CD4-positive, alpha-beta T cell (primary cell): ENCODE measurements around the gene NIT1. TPM values are rescaled to one million over a fixed set of nuclear protein-coding genes. Genes with fewer than 3 reads are reported as not detected.

Experiments
- ATAC-seq: fragments of 200-7000 bp; cut with Tn5 transposase; one replicate; pipeline ENCODE4 v1.10.0; 2022; ENCODE audit warnings: mild to moderate bottlenecking; ENCODE audit not compliant: poor library complexity
- CTCF ChIA-PET: fragments of 350-600 bp; sonication (Branson Sonifier 250); formaldehyde crosslinking; loops from one replicate; lab custom pipeline; 2021; ENCODE audit warnings: antibody characterized with exemption, inconsistent platforms; lab: Charles Lee
- POLR2A ChIA-PET: fragments of 350-600 bp; sonication (Branson Sonifier 250); formaldehyde crosslinking; loops from one replicate; lab custom pipeline; 2021; ENCODE audit warnings: antibody characterized with exemption, inconsistent platforms; lab: Charles Lee
- DNase-seq, 14 experiments: peaks; one replicate each; pipeline ENCODE4 v3.0.0-alpha.2; 2013 to 2020; ENCODE audit warnings: mixed read lengths in 2 of 14
- H3K27ac ChIP-seq, 2 donors: one replicate each; pipeline versions ENCODE4 v1.5.1 to v1.7.0; 2013; ENCODE audit warnings: low read length in 2 of 2, low read depth in 1 of 2, mild to moderate bottlenecking in 1 of 2
- H3K27me3 ChIP-seq, 2 experiments: 1 replicate in 1 of 2; 2 replicates in 1 of 2; pipeline versions ENCODE4 v1.6.1 to v1.7.0; 2013; ENCODE audit warnings: low read length in 2 of 2, control low read depth in 1 of 2, mild to moderate bottlenecking in 1 of 2, moderate library complexity in 1 of 2; ENCODE audit not compliant: insufficient read depth in 2 of 2, control insufficient read depth in 1 of 2
- H3K36me3 ChIP-seq: one replicate; pipeline ENCODE4 v1.6.1; 2013; ENCODE audit warnings: low read length, control low read depth; ENCODE audit not compliant: insufficient read depth
- H3K4me1 ChIP-seq: one replicate; pipeline ENCODE4 v1.6.1; 2013; ENCODE audit warnings: low read length, control low read depth; ENCODE audit not compliant: insufficient read depth
- H3K4me3 ChIP-seq: one replicate; pipeline ENCODE4 v1.5.1; 2013; ENCODE audit warnings: mild to moderate bottlenecking, low read length, moderate library complexity
- H3K9me3 ChIP-seq, 2 experiments: 1 replicate in 1 of 2; 2 replicates in 1 of 2; pipeline versions ENCODE4 v1.6.1 to v1.7.0; 2013; ENCODE audit warnings: low read length in 2 of 2, mild to moderate bottlenecking in 2 of 2, control low read depth in 1 of 2, moderate library complexity in 1 of 2; ENCODE audit not compliant: control insufficient read depth in 1 of 2, insufficient read depth in 1 of 2
- H3K27ac Mint-ChIP-seq: one replicate; pipeline ENCODE4 v1.8.0; 2020; ENCODE audit warnings: mixed read lengths
- H3K27me3 Mint-ChIP-seq: one replicate; pipeline ENCODE4 v1.8.0; 2021; ENCODE audit warnings: mixed read lengths
- H3K36me3 Mint-ChIP-seq: one replicate; pipeline ENCODE4 v1.8.0; 2021; ENCODE audit warnings: low read depth, mixed read lengths
- H3K4me1 Mint-ChIP-seq: one replicate; pipeline ENCODE4 v1.8.0; 2021; ENCODE audit warnings: low read depth, mixed read lengths
- H3K4me3 Mint-ChIP-seq: one replicate; pipeline ENCODE4 v1.8.0; 2020; ENCODE audit warnings: mild to moderate bottlenecking, mixed read lengths
- H3K9me3 Mint-ChIP-seq: one replicate; pipeline ENCODE4 v1.8.0; 2020; ENCODE audit warnings: mixed read lengths
- CTCF ChIP-seq: fragments of 200-600 bp; IDR thresholded peaks from one replicate; pipeline ENCODE4 v1.8.0; 2022; ENCODE audit warnings: antibody characterized with exemption, mild to moderate bottlenecking
- intact Hi-C, 2 experiments: fragments of 100-400 bp; cut with DNase I in 1 of 2; cut with micrococcal nuclease in 1 of 2; formaldehyde crosslinking; loops; one replicate each; pipeline versions ENCODE4 v1.15.1 to v1.9.0; 2023 to 2025; cut with DNase I, micrococcal nuclease
- polyA plus RNA-seq, 2 donors: library from polyadenylated mRNA; unstranded; fragments of 120-200 nt; gene quantifications; one replicate each; pipeline ENCODE4 v1.2.1, GENCODE V29; 2013
- total RNA-seq, 174 experiments: library from RNA in 2 of 174; stranded (reverse) in 2 of 174; gene quantifications; one replicate each; pipeline ENCODE4 v1.2.3 and lab custom pipeline; 2021 to 2026

Gene NIT1, protein sequence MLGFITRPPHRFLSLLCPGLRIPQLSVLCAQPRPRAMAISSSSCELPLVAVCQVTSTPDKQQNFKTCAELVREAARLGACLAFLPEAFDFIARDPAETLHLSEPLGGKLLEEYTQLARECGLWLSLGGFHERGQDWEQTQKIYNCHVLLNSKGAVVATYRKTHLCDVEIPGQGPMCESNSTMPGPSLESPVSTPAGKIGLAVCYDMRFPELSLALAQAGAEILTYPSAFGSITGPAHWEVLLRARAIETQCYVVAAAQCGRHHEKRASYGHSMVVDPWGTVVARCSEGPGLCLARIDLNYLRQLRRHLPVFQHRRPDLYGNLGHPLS
- total RNA-seq (10 to 100 TPM; 15.9 to 18.0 TPM), total RNA-seq (lab: John Stamatoyannopoulos, UW) (16.2 to 58.3 (median 38.1) reads per million in 172 experiments)
- 33.4 TPM for polyA plus RNA-seq (2013, experiment 1 of 2)
- polyA plus RNA-seq (2013, experiment 2 of 2) = 32.3 TPM

GRCh38 chr1:161117759-161118581, at the start of gene NIT1, which contains the start of gene PFDN2:
Gene NIT1 (plus strand): TSS chr1:161118105. CDS start chr1:161118177, 72 bp downstream.
Gene PFDN2 (minus strand): TSS chr1:161118037. CDS start chr1:161118026, 11 bp downstream.
- Mint-ChIP-seq H3K4me1 (peaks cover 67% of the 10 kb centered on the region), H3K27me3 (no peaks in the 10 kb centered on the region), H3K27ac (peak within 1 kb of the TSS; percentile 91), H3K36me3 (peaks cover 59% of the 10 kb centered on the region), H3K9me3 (no peaks in the 10 kb centered on the region), H3K4me3 (peak within 1 kb of the TSS; percentile 97)
- no peak for TF ChIP-seq CTCF
- ChIA-PET POLR2A (interaction anchor here (0.6 to 2.7 kb wide), 17 partner anchors 8 to 188 kb away, joined by 3 to 35 read pairs (median 5); partner anchors contain the start of genes ARHGAP30, DEDD, KLHDC9 and NDUFS2), CTCF (interaction anchor here (0.6 to 3.3 kb wide), 9 partner anchors 13 to 280 kb away, joined by 3 to 12 read pairs (median 3); partner anchors contain the start of genes DEDD, KLHDC9, PPOX and USF1)
- DNase-seq (peak; percentile 65 to 93 (median 78)), ATAC-seq (peak; percentile 71)
- peaks cover 53% of the 10 kb centered on the region for H3K4me1 ChIP-seq
- peak within 1 kb of the TSS; percentile 91 for H3K4me3 ChIP-seq
- H3K9me3 ChIP-seq = no peaks in the 10 kb centered on the region
- intact Hi-C loops = loop anchor here (1.0 to 5.0 kb wide), 3 partner anchors 14 to 71 kb away; partner anchors contain the start of genes UFC1 (in 2 of the 2), DEDD (in 1 of the 2) and USF1 (in 1 of the 2)
- H3K36me3 ChIP-seq = peaks cover 36% of the 10 kb centered on the region
- peak within 1 kb of the TSS; percentile 81 to 91 for H3K27ac ChIP-seq
- H3K27me3 ChIP-seq = no peaks in the 10 kb centered on the region

DNA sequence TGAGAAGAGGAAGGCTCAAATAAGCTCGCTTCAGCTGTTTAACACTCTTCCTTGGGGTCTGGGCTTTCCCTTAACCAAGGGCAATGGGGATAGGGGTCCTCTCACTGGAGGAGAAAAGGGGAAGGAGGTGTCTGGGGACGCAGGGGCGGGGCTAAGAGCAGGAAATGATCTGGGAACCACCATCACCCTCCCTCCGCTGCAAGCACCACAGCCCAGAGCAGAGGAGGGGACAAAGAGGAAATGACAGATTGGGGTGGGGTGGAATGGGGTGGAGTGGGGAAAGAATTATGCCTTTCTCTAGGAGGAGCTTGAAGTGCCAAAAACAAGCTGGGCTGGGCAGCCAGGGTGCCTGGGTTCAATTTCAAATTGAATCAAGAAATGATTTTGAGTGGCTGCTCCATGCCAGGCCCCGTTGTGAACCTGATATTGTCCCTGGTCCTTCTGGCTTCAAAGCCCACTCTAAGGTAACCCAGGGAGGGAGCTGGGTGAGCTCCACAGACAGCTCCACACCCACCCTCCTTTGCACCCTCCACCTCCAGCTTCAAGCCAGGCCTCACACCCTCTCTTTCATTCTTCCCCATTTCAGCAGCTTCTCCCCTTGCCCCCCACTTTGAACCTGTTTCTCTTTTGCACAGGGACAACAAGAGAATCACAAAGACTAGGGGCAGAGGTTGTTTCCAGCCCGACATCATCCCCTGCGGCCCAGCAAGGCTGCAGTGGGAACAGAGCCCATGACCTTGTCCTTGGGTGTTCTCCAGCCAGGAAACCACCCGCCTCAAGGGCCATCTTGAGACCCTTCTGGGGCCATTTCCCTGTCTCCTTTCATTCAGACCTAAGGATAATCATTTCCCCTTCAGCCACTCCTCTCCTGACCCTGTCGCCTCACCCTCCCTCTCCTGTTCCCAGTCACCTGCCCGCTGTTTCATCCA, 49.3 kb upstream of the NIT1 start:
- H3K9me3 ChIP-seq = no peaks in the 10 kb centered on the region
- H3K36me3 ChIP-seq = peaks cover 28% of the 10 kb centered on the region
- no peak for TF ChIP-seq CTCF
- peak overlapping the region; percentile 100 for H3K4me3 ChIP-seq
- peak overlapping the region; percentile 94 for H3K27ac ChIP-seq
- ChIA-PET POLR2A (interaction anchor here (0.6 to 8.2 kb wide), 29 partner anchors 8 to 783 kb away, joined by 3 to 295 read pairs (median 6); partner anchors contain the start of genes DEDD, F11R, KLHDC9 and NDUFS2), CTCF (interaction anchor here (1.1 to 4.0 kb wide), 6 partner anchors 23 to 71 kb away, joined by 4 to 17 read pairs (median 8); partner anchors contain the start of genes F11R, KLHDC9, TSTD1 and USF1)
- Mint-ChIP-seq H3K9me3 (no peaks in the 10 kb centered on the region), H3K4me3 (peak overlapping the region; percentile 97), H3K4me1 (peaks cover 78% of the 10 kb centered on the region), H3K36me3 (peaks cover 44% of the 10 kb centered on the region), H3K27ac (peak overlapping the region; percentile 90), H3K27me3 (no peaks in the 10 kb centered on the region)
- DNase-seq (peak; percentile 46 to 95 (median 78)), ATAC-seq (peak; percentile 75)
- no peaks in the 10 kb centered on the region for H3K27me3 ChIP-seq
- intact Hi-C loops = loop anchor here (1.0 to 5.0 kb wide), 5 partner anchors 22 to 89 kb away; partner anchors contain the start of genes KLHDC9 (in 2 of the 2) and USP21 (in 1 of the 2)
- peaks cover 77% of the 10 kb centered on the region for H3K4me1 ChIP-seq
